ENCODE measurements around the gene JARID2.

JARID2 gene

DNA sequence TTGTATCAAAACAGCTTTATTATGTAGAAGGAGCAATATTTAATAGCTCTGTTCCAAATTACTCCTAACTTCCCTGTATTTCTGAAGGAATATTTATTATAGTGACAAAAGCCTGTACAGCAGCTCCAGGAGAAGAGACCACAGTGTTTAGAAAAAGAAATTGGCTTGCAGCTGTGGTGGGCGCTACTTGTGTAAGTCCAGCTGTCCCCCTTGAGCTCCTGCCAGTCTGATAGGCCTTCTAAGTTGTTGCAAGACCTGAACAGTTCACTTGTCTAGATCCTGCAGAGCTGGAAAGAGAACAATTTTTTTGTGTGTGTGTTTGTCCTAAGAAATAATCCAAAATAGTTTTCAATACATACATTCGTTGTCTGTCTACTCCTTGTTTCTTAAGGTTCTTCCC is 86.6 kb downstream of the JARID2 start:
- DNase-seq (ENCODE audit: low spot score) = no peak

DNA sequence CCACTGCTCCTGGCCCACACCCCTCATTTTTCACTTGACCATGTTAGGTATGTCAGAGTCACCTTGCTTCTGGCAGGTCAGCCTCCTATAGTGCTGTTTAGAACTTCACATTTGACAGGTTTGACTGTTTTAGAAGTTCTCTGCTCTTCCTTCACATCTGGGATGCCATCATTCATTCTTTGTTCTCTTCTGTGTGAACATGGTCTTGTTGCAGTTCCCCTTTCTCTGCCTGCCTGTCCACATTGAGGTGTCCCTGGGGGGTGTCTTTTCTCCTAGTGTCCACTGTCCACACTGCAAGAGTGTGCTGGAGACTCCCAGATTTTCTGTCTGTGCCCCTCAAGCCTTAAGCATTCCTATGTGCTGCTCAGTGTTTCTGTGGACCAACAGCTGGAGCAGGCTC is 89.5 kb downstream of the JARID2 start:
- DNase-seq (ENCODE audit: low spot score) = no peak

DNA sequence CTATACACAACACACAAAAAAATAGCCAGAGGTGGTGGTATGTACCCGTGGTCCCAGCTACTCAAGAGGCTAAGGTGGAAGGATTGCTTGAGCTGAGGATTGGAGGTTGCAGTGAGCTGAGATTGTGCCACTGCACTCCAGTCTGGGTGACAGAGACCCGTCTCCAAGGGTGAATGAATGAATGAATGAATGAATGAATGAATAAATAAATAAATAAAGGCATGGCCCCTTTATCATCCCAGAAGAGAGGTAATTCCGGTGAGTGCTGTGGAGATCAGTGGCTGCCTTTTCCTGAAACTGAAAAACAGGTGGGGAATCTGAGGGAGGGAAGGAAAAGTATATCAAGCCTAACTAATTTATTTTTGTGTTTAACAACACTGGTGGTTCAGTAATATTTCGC is 90.0 kb downstream of the JARID2 start:
- DNase-seq (ENCODE audit: low spot score) = no peak

DNA sequence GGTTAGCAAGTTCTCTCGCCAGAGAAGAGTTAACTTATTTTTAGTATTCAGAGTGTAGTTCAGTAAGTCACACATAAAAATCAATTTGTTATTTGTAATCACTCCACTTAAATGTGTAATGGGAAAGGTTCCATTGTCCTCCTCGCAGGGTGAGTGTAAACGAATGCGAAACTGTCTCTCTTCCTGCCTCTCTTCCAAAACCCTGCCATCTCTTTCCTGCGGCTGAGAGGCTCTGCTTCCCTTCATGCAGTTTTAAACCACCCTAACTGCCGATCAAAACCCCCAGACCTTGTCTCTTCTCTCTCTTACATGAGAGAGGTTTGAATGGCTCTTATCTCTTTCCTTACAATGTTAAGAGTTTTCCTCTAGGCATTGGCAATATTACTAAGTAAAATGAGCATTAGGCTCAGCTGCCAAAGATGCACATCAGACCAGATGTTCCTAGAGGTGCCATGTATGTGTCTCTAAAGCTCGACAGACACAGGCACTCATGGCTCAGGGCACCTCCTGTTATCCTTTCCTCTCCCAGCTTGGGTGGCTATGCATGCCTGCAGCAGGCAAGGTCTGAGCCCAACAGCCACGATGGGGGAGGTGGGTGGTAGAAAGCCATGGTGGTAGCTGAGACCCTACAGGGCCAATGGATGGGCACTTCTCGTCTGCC is 91.2 kb downstream of the JARID2 start:
- DNase-seq (ENCODE audit: low spot score) = no peak

DNA sequence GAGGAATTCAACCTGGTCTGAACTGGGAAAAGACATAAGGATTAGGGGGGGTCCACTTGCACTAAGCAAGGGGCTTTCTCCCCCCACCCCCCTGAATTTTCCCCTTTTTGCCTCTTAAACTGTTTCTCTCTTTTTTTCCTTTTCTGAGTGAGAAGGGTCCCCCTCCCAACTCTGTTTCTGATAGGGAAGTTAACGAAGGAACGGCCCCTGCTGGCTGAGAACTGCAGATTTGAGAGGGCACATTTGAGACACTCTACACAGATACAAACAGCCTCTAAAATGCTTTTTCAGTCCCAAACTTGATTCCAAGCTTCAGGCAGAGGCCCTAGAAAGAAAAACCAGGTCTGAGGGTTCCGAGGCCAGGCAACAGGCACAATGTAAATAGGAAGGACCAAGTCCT is 91.7 kb downstream of the JARID2 start:
- no peak for DNase-seq (ENCODE audit: low spot score)

- DNase-seq (ENCODE audit: low spot score) = no peak
Observed at GRCh38 chr6:15338476-15338875, 92.6 kb downstream of the JARID2 start.

GRCh38 chr6:15339081-15339480 is 93.2 kb downstream of the JARID2 start:
- no peak for DNase-seq (ENCODE audit: low spot score)

DNA sequence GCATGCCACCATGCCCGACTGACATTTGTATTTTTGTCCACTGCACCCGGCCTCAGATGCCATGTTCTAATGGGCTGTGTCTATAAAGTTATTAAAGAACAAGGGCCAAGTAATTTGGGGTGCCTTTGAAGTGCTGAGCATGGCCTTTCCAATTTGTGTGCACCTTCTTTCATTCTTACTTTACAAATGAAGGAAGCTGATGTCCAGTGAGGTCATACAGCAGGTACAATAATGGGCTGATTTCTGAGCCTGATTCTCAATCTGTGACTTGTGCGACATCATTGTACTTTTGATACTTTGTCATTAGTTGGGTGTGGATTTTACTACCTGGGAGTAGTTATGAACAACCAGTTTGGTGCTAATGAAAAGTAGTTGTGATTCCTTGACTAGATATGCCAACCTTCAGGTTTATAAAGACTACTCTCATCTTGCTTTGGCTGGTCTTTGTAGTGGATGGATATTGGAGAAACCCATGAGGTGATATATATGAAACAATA is 94.3 kb downstream of the JARID2 start:
- no peak for DNase-seq (ENCODE audit: low spot score)

DNA sequence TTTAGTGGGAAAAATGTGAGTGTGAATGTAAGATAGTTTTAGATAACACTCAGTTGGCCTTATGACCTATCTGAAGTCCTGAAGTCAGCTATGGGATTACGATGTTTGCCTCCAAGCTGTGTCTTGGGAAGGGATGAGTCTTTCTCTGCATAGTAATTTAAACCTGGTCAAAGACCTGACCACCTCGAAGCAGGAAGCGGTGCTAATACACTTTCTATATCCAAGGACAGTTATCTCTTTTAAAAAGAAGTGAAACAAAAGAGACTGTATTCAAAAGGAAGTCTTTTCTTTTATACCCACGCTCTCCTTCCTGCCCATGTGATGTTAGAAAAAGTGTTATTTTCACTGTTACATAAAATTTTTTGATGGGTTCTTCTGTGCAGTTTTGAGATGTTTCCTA is 94.9 kb downstream of the JARID2 start:
- no peak for DNase-seq (ENCODE audit: low spot score)

DNA sequence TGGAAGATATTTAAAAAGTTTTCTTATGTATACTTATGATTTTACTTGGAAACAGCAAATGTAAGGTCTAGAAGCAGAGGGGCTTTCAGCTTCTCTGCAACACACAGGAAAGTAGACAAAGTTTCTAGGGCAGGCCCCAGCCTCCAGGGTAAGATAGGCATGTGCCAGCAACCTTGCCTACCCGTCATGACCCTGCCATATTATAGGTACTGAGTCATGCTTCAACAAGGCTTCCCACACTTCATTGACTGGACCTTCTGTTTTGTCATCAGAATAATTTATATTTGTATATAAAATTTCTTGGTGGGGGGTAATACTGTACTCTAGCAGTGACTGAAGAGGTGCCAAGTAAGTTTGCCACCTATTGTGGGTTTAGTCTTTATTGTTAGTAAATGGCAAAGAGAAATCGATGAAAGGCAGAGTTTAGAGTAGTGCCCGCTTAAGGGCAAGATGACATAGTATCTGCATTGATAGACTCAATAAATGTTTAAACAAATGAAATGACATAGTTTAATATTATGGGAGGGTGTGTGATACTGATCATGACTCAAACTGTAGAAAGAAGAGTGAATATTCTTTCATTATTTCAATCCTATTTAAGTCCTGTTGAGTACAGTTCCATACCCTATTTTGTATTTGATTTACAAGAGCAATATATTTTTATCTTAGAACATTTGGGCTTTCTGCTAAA is 95.6 kb downstream of the JARID2 start:
- no peak for DNase-seq (ENCODE audit: low spot score)

DNA sequence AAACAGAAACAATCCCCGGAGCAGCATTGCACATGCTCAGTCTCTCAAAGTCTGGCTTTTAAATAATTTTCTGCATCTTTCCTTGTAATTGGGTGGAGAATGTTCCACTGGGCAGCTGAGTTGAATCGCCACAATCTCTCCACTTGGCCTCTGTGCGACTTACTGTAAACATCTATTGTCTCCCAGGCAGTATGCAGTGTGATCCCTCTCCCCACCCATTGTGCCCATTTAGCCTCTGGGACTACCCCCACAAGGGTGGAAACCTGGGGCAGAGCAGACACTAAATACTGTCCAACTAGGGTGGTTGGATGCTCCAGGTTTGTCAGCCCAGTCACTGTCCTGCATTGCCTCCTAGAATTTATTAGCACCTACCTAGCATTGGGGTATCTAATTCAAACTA is 96.2 kb downstream of the JARID2 start:
- DNase-seq (ENCODE audit: low spot score) = no peak

- no peak for DNase-seq (ENCODE audit: low spot score)
Observed at GRCh38 chr6:15343490-15344191, 97.8 kb downstream of the JARID2 start.

- no peak for DNase-seq (ENCODE audit: low spot score)
Observed at GRCh38 chr6:15344192-15344519, 98.3 kb downstream of the JARID2 start.

- no peak for DNase-seq (ENCODE audit: low spot score)
Observed at GRCh38 chr6:15344831-15345230, 99.0 kb downstream of the JARID2 start.

DNA sequence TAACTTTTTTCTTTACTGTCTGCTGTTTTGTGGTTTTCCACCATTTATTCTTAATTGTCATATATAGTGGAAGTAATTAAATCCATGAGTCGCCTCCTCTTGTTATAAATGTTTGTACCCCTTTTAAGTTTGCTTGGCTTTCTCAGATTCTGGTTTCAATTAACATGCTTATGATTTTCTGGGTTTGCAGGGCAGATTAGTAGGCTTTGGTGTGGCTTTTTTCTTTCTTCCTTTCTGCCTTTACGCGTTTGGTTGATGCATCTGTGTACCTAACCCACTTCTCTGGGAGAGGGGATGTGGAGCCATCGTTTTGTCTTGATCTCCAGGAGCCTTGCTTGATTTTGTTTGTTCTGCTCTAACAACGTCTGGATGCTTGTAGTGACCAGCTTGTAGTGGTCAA is 100.4 kb downstream of the JARID2 start:
- no peak for DNase-seq (ENCODE audit: low spot score)

DNA sequence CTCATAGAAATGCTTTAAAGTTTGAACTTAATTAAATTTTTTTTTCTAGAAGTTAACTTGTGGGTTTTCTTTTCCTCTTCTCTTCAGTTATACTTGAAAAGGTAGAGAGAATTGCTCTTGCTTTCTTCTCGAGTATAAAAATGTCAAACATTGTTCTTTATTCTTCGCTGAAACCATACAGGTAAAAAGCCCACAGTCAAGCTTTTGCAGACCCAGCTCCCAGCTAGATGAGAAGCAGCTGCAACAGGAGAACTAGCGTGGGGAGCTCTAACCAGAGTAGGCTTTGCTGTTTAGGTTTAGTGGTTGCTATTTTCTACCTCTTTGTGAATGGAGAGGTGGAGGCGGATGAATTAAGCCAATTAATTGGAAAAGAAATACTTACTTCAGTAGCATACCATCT is 102.7 kb downstream of the JARID2 start:
- no peak for DNase-seq (ENCODE audit: low spot score)

DNA sequence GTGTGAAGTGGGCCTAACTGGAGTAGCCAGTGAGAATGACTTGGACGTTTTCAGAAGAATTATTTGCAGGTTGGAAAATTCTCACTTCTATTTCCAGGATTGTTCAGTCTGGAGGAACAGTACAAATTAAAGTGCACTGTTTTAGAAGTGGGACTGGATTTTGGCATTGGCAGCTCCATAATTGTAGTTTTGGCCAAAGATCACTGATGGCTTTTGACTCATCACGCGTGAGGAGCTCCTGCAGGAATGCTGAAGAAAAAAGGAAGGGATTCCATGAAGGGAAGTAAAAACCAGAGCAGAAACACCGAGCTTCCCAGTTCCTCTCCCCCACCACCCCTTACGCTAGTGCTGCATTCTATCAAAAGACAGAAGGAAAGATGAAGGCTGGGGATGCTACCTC is 103.5 kb downstream of the JARID2 start:
- no peak for DNase-seq (ENCODE audit: low spot score)

DNA sequence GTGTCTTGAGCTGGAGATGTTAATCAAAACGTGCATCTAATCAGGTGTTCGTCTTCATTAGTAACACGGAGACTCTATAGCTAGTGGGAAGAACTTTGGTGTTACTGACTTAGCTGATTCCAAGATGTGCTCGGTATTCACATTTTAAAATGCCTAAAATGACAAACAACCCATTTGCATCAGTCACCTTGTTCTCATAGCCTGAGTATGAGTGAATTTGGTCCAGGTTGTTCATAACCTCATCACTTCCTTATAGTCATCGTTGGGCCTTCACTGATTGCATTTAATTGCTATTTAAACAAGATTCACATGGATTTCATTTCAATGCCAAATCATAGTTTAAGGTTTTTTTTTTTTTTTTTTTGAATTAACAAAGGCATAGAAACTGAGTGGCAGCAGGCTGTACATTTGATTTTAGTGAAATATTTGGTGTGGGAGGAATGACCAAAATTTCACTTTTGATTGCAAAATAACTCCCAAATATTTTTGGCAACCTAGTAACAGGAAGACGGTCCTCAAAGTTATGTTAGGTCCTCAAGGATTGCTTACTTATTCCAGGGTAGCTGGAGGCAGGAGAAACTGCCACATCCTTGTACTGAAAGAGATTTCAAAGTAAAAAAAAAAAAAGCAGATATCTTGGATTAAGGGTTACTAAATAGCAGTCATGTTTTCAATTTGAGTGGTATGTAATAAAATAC is 104.7 kb downstream of the JARID2 start:
- DNase-seq (ENCODE audit: low spot score) = no peak

DNA sequence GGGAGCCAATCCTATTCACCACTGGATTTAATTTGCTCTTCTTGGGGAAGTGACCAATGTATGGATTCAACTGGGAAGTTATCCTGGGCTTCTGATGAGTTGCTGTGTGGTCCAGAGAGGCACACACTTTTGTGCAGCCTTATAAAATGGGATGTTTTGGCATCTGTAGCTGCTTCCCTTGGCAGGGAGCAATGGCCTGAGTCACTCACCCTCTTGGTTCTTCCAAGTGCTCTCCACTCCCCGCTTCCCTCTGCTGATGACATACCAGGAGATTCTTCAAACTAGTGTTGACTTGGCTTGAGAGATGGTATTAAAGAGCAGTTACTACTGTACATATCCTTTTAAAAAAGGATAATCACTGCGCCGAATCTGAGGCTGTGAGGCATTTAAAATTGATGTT is 105.8 kb downstream of the JARID2 start:
- DNase-seq (ENCODE audit: low spot score) = no peak

- no peak for DNase-seq (ENCODE audit: low spot score)
Observed at GRCh38 chr6:15352220-15352619, 106.4 kb downstream of the JARID2 start.

- DNase-seq (ENCODE audit: low spot score) = no peak
Observed at GRCh38 chr6:15352845-15353244, 107.0 kb downstream of the JARID2 start.

GRCh38 chr6:15355683-15356099 is 109.8 kb downstream of the JARID2 start:
- no peak for DNase-seq (ENCODE audit: low spot score)

DNA sequence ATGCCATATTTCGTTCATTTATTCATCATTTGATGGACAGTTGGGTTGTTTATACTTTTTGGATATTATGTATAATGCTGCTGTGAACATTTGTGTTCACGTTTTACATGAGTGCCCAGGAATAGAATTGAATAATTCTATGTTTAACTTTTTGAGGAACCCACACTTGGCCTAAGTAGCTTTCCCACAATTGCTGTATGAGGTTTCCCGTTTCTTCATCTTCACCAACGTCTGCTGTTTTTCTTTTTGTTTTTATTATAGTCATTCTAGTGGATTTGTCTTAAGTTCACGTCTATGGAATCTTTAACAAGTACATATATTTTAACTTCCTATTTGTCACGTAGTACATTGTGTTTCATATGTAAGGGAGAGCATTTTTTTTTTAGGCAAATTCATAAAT is 110.3 kb downstream of the JARID2 start:
- DNase-seq (ENCODE audit: low spot score) = no peak
